ENCODE measurements around the gene OBSCN.

OBSCN gene

GRCh38 chr1:228291906-228292608 lies 84.2 kb downstream of the OBSCN start:
- DNase-seq (ENCODE audit: low read depth) = no peak

- no peak for DNase-seq (ENCODE audit: low read depth)
Observed at GRCh38 chr1:228292609-228292911, 84.7 kb downstream of the OBSCN start.

GRCh38 chr1:228293393-228293792 lies 85.5 kb downstream of the OBSCN start:
- DNase-seq (ENCODE audit: low read depth) = no peak

- DNase-seq (ENCODE audit: low read depth) = no peak
Observed at GRCh38 chr1:228293816-228294500, 86.1 kb downstream of the OBSCN start.

GRCh38 chr1:228294717-228295116 lies 86.9 kb downstream of the OBSCN start:
- no peak for DNase-seq (ENCODE audit: low read depth)

- no peak for DNase-seq (ENCODE audit: low read depth)
Observed at GRCh38 chr1:228295201-228295600, 87.4 kb downstream of the OBSCN start.

- DNase-seq (ENCODE audit: low read depth) = no peak
Observed at GRCh38 chr1:228295981-228296380, 88.1 kb downstream of the OBSCN start.

- no peak for DNase-seq (ENCODE audit: low read depth)
Observed at GRCh38 chr1:228297242-228297641, 89.4 kb downstream of the OBSCN start.

- DNase-seq (ENCODE audit: low read depth) = no peak
Observed at GRCh38 chr1:228297822-228298221, 90.0 kb downstream of the OBSCN start.

- DNase-seq (ENCODE audit: low read depth) = no peak
Observed at GRCh38 chr1:228298471-228298870, 90.6 kb downstream of the OBSCN start.

GRCh38 chr1:228299211-228299610 lies 91.4 kb downstream of the OBSCN start:
- no peak for DNase-seq (ENCODE audit: low read depth)

- DNase-seq (ENCODE audit: low read depth) = no peak
Observed at GRCh38 chr1:228299901-228300300, 92.1 kb downstream of the OBSCN start.

- no peak for DNase-seq (ENCODE audit: low read depth)
Observed at GRCh38 chr1:228302086-228302485, 94.2 kb downstream of the OBSCN start.

GRCh38 chr1:228303596-228303995 lies 95.8 kb downstream of the OBSCN start:
- DNase-seq (ENCODE audit: low read depth) = no peak

- DNase-seq (ENCODE audit: low read depth) = no peak
Observed at GRCh38 chr1:228304225-228304624, 96.4 kb downstream of the OBSCN start.

GRCh38 chr1:228304766-228305395 lies 97.0 kb downstream of the OBSCN start:
- DNase-seq (ENCODE audit: low read depth) = no peak

- no peak for DNase-seq (ENCODE audit: low read depth)
Observed at GRCh38 chr1:228305721-228306152, 97.9 kb downstream of the OBSCN start.

- DNase-seq (ENCODE audit: low read depth) = no peak
Observed at GRCh38 chr1:228306275-228307217, 98.7 kb downstream of the OBSCN start.

- no peak for DNase-seq (ENCODE audit: low read depth)
Observed at GRCh38 chr1:228307218-228308023, 99.6 kb downstream of the OBSCN start.

GRCh38 chr1:228308085-228308601 lies 100.3 kb downstream of the OBSCN start:
- DNase-seq (ENCODE audit: low read depth) = no peak

GRCh38 chr1:228308628-228309325 lies 100.9 kb downstream of the OBSCN start:
- DNase-seq (ENCODE audit: low read depth) = no peak
